GM13976 (cell line): Measurements from ENCODE around the gene CENPL.

Source experiments
- DNase-seq: peaks from one replicate; pipeline ENCODE4 v3.0.0; 2012; ENCODE audit warnings: low spot score
- in situ Hi-C: fragments of 300-500 bp; cut with MboI; formaldehyde crosslinking; loops from one replicate; pipeline ENCODE4 v1.12.0; 2022; ENCODE audit warnings: low sequenced_read_pairs, mixed read lengths, inconsistent platforms; ENCODE audit not compliant: unreplicated experiment
- TF ChIP-seq, protein P1 (sequence below): IDR thresholded peaks from 2 replicates; pipeline ENCODE4 v1.5.1; 2012; ENCODE audit warnings: borderline replicate concordance, mild to moderate bottlenecking; ENCODE audit not compliant: insufficient read depth; ENCODE audit errors: extremely low read depth, missing control alignments, control extremely low read depth

CENPL gene

DNA sequence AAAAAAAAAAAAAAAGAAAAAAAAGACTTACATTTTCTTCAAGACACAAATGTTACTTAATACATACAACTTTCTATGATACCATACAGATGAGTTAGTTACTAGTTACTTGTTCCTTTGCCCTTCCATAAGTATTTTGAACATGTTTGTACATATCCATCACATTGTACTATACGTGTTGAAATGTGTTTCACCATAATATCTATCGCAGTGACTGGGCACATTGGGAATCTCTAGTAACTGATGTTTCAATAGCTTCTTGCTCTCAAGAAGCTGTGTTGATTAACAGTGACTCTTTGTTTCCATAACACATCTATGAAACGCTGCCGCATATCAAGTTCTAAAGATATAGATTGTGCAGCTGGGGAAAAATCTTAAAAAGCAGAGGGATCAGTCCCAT is 67.0 kb downstream of the CENPL start:
- DNase-seq = no peak
- in situ Hi-C loops = no loop called here
- TF ChIP-seq, protein P1, sequence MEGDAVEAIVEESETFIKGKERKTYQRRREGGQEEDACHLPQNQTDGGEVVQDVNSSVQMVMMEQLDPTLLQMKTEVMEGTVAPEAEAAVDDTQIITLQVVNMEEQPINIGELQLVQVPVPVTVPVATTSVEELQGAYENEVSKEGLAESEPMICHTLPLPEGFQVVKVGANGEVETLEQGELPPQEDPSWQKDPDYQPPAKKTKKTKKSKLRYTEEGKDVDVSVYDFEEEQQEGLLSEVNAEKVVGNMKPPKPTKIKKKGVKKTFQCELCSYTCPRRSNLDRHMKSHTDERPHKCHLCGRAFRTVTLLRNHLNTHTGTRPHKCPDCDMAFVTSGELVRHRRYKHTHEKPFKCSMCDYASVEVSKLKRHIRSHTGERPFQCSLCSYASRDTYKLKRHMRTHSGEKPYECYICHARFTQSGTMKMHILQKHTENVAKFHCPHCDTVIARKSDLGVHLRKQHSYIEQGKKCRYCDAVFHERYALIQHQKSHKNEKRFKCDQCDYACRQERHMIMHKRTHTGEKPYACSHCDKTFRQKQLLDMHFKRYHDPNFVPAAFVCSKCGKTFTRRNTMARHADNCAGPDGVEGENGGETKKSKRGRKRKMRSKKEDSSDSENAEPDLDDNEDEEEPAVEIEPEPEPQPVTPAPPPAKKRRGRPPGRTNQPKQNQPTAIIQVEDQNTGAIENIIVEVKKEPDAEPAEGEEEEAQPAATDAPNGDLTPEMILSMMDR = no peak

DNA sequence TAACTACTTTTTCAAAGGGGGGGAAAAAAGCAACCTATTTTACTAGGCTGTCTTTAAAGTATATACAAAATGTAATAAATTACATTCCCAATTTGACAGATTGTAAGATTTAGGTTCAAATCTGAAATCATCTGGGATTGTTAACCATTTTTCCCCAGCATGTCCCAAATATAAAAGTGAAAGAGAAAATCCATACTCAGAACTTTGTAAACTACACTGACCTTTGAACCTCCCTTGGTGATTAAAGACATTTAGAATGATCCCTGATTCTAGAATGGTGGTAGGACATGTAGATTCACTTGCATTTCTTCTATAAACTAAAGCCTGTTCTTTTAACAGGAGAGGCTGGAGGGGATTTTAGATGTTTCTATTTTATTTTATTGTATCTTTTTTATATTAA is 70.9 kb downstream of the CENPL start:
- DNase-seq = no peak
- in situ Hi-C loops = no loop called here
- TF ChIP-seq, protein P1 = no peak
